A549 (cell line): ENCODE data around the gene NHEJ1.

Experiments used
- CEBPB ChIP-seq, 2 experiments: fragments of >200 bp in 1 of 2; sonication (Bioruptor Twin) in 1 of 2; formaldehyde crosslinking in 1 of 2; IDR thresholded peaks; 2 replicates each; pipeline ENCODE4 v1.6.1; 2012 to 2016
- CTCF ChIP-seq: fragments of >200 bp; sonication (Bioruptor Twin); formaldehyde crosslinking; IDR thresholded peaks from 3 replicates; pipeline ENCODE4 v1.5.1; 2016
- EP300 ChIP-seq, 2 experiments: fragments of >200 bp; sonication (Bioruptor Twin); formaldehyde crosslinking; IDR thresholded peaks; 2 replicates in 1 of 2; 3 replicates in 1 of 2; pipeline ENCODE4 v1.6.1; 2016 to 2017
- ESRRA ChIP-seq: fragments of 150-350 bp; IDR thresholded peaks from 2 replicates; pipeline ENCODE4 v1.6.1; 2014; ENCODE audit warnings: mild to moderate bottlenecking, low read length, borderline replicate concordance
- RAD21 ChIP-seq, 2 experiments: fragments of >200 bp in 1 of 2; sonication (Bioruptor Twin) in 1 of 2; formaldehyde crosslinking in 1 of 2; IDR thresholded peaks in 1 of 2; conservative IDR thresholded peaks in 1 of 2; 2 replicates in 1 of 2; 3 replicates in 1 of 2; pipeline ENCODE4 v1.6.1; 2012 to 2018; ENCODE audit warnings: inconsistent platforms in 1 of 2
- RCOR1 ChIP-seq: fragments of 150-350 bp; IDR thresholded peaks from 2 replicates; pipeline ENCODE4 v1.6.1; 2014; ENCODE audit warnings: antibody characterized with exemption, low read length, low read depth
- REST ChIP-seq: fragments of 200-600 bp; sonication (generic); IDR thresholded peaks from 2 replicates; pipeline ENCODE4 v1.6.1; 2016; ENCODE audit warnings: antibody characterized with exemption, mild to moderate bottlenecking, moderate library complexity
- ZNF302 ChIP-seq: fragments of 250-450 bp; sonication (Bioruptor Pico); IDR thresholded peaks from 2 replicates; pipeline ENCODE4 v1.9.0; 2021; ENCODE audit warnings: inconsistent platforms, mild to moderate bottlenecking, moderate library complexity

DNA sequence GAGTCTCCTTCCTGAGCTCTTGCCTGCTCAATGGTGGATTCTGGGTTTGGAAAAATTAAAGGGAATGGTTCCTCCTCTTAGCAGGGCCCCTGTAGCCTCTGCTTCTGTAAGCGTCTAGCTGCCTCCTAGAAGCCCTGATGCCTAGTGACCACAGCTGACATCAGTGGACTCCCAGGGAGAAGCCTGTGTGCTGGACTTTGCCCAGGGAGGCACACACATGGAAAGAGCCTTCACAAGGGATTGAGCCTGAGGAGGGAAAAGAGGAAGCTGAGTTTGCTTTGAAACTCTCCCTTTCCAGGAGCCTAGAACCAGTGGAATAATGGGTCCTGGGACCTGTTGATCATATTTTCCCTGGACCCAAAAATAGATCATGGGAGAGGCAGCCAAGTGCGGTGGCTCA lies 117.9 kb downstream of the NHEJ1 start:
- TF ChIP-seq CEBPB (IDR thresholded peaks at IDR 0.05) (no peak), REST (no peak), CTCF (no peak), ESRRA (no peak), RAD21 (conservative IDR thresholded peaks at IDR 0.05 in 1 of 2, IDR thresholded peaks at IDR 0.05 in 1 of 2) (no peak), EP300 (IDR thresholded peaks at IDR 0.05) (no peak), ZNF302 (no peak), RCOR1 (no peak)
